Small intestine (tissue), 7 donors: ENCODE results near the gene ALPK1. TPM values are rescaled to one million over a fixed set of nuclear protein-coding genes. Genes with fewer than 3 reads are reported as not detected.
A peak's percentile ranks its signal among the peaks of the same experiment; 100 is the strongest.

Experiments used
- DNase-seq, 2 donors: peaks; one replicate each; pipeline versions ENCODE4 v3.0.0 to v3.0.0-alpha.2; 2013
- FAIRE-seq: peaks from 2 replicates; lab custom pipeline; 2012; peaks lifted over from hg19 to GRCh38; lab: Jason Lieb, UNC
- H3K27ac ChIP-seq, 3 donors: one replicate each; pipeline ENCODE4 v1.5.1; 2013; ENCODE audit warnings: low read length in 2 of 3, mild to moderate bottlenecking in 2 of 3, control low read depth in 1 of 3, inconsistent platforms in 1 of 3, low read depth in 1 of 3, moderate library complexity in 1 of 3
- H3K27me3 ChIP-seq, 3 donors: one replicate each; pipeline ENCODE4 v1.6.1; 2013; ENCODE audit warnings: low read length in 3 of 3, inconsistent platforms in 1 of 3; ENCODE audit not compliant: control insufficient read depth in 3 of 3, insufficient read depth in 3 of 3
- H3K36me3 ChIP-seq, 3 donors: one replicate each; pipeline ENCODE4 v1.6.1; 2013; ENCODE audit warnings: low read length in 3 of 3, inconsistent platforms in 1 of 3, low read depth in 1 of 3, mild to moderate bottlenecking in 1 of 3, moderate library complexity in 1 of 3; ENCODE audit not compliant: control insufficient read depth in 3 of 3, insufficient read depth in 2 of 3
- H3K4me1 ChIP-seq, 3 donors: one replicate each; pipeline ENCODE4 v1.6.1; 2013; ENCODE audit warnings: low read length in 2 of 3, inconsistent platforms in 1 of 3, low read depth in 1 of 3, mild to moderate bottlenecking in 1 of 3, moderate library complexity in 1 of 3; ENCODE audit not compliant: control insufficient read depth in 3 of 3, insufficient read depth in 2 of 3
- H3K4me3 ChIP-seq, 3 donors: one replicate each; pipeline ENCODE4 v1.5.1; 2013; ENCODE audit warnings: low read length in 3 of 3, control low read depth in 1 of 3, inconsistent platforms in 1 of 3, low read depth in 1 of 3, mild to moderate bottlenecking in 1 of 3, moderate library complexity in 1 of 3
- H3K9me3 ChIP-seq, 2 donors: one replicate each; pipeline ENCODE4 v1.6.1; 2013; ENCODE audit warnings: low read depth in 1 of 2, low read length in 1 of 2; ENCODE audit not compliant: control insufficient read depth in 2 of 2, insufficient read depth in 1 of 2
- WGBS, 3 donors: extraction: QIAGEN DNeasy Blood & Tissue Kit; methylation state at CpG; one replicate each; pipeline ENCODE4 v1.1.7; 2013; 5-methylcytosine and 5-hydroxymethylcytosine counted together
- polyA plus RNA-seq, 4 donors: library from polyadenylated mRNA; stranded (reverse) in 3 of 4; unstranded in 1 of 4; fragments of 200-250 nt in 3 of 4; fragments of 120-200 nt in 1 of 4; gene quantifications; one replicate each; pipeline versions ENCODE4 v1.2.1 to v1.2.3, GENCODE V29; 2013
- donor health status: healthy with polysubstance abuse.
- donor health status: control.
- donor health status: control.
- donor health status: Bipolar disorder and iron deficiency.
- donor health status: healthy.

ALPK1 gene
- polyA plus RNA-seq, 4 donors: 4.3 to 26.9 (median 6.1) TPM

- no peak overlapping the region for H3K4me3 ChIP-seq
- peaks cover 0 to 8% (median 6%) of the 10 kb centered on the region in 3 donors for H3K36me3 ChIP-seq
- H3K9me3 ChIP-seq: no peaks in the 10 kb centered on the region
- H3K27me3 ChIP-seq: no peaks in the 10 kb centered on the region
- no peak overlapping the region for H3K27ac ChIP-seq
- no peaks in the 10 kb centered on the region for H3K4me1 ChIP-seq
- WGBS, 3 donors: 62 to 74% (median 67%) methylated on average over 9 of the region's 9 CpGs
- peak; percentile 33 to 34 for DNase-seq
- no peak for FAIRE-seq
Measured at GRCh38 chr4:112327965-112328733, 31.0 kb downstream of the ALPK1 start.

GRCh38 chr4:112328734-112329130, 31.6 kb downstream of the ALPK1 start:
- Histone ChIP-seq H3K4me3 (no peak overlapping the region), H3K36me3 (peaks cover 0 to 8% (median 6%) of the 10 kb centered on the region in 3 donors), H3K27me3 (no peaks in the 10 kb centered on the region), H3K9me3 (no peaks in the 10 kb centered on the region), H3K27ac (no peak overlapping the region), H3K4me1 (no peaks in the 10 kb centered on the region)
- DNase-seq (no peak), FAIRE-seq (no peak)
- WGBS, 3 donors: 93 to 96% (median 95%) methylated on average over 4 of the region's 4 CpGs

- H3K27me3 ChIP-seq: no peaks in the 10 kb centered on the region
- H3K4me1 ChIP-seq: no peaks in the 10 kb centered on the region
- H3K36me3 ChIP-seq: peaks cover 1 to 6% (median 6%) of the 10 kb centered on the region in 3 donors
- H3K4me3 ChIP-seq: no peak overlapping the region
- no peak for FAIRE-seq
- no peaks in the 10 kb centered on the region for H3K9me3 ChIP-seq
- DNase-seq: no peak
- 84 to 90% (median 88%) methylated on average over 5 of the region's 5 CpGs for WGBS, 3 donors
- no peak overlapping the region for H3K27ac ChIP-seq
Measured at GRCh38 chr4:112329672-112330375, 32.7 kb downstream of the ALPK1 start.

- WGBS, 3 donors: 90 to 96% (median 95%) methylated on average over 4 of the region's 4 CpGs
Measured at GRCh38 chr4:112330921-112331320, 33.8 kb downstream of the ALPK1 start.

GRCh38 chr4:112332398-112332797, 35.2 kb downstream of the ALPK1 start:
- Histone ChIP-seq H3K27ac (no peak overlapping the region), H3K4me3 (no peak overlapping the region), H3K27me3 (no peaks in the 10 kb centered on the region), H3K9me3 (no peaks in the 10 kb centered on the region), H3K4me1 (no peaks in the 10 kb centered on the region), H3K36me3 (peaks cover 0 to 4% (median 2%) of the 10 kb centered on the region in 3 donors)
- FAIRE-seq (no peak), DNase-seq (no peak)

More at GRCh38 chr4:112330921-112331320, 33.8 kb downstream of the ALPK1 start:
- DNase-seq (no peak), FAIRE-seq (no peak)
- Histone ChIP-seq H3K27ac (no peak overlapping the region), H3K9me3 (no peaks in the 10 kb centered on the region), H3K4me1 (no peaks in the 10 kb centered on the region), H3K4me3 (no peak overlapping the region), H3K27me3 (no peaks in the 10 kb centered on the region), H3K36me3 (peaks cover 0 to 5% (median 2%) of the 10 kb centered on the region in 3 donors)

GRCh38 chr4:112340023-112340422, 42.9 kb downstream of the ALPK1 start:
- Histone ChIP-seq H3K27me3 (no peaks in the 10 kb centered on the region), H3K4me3 (no peak overlapping the region), H3K9me3 (no peaks in the 10 kb centered on the region), H3K4me1 (no peaks in the 10 kb centered on the region), H3K27ac (no peak overlapping the region), H3K36me3 (peaks cover 0 to 2% (median 0%) of the 10 kb centered on the region in 3 donors)
- no peak for DNase-seq
- 89 to 95% (median 91%) methylated on average over 6 of the region's 6 CpGs for WGBS, 3 donors
- no peak for FAIRE-seq

- Histone ChIP-seq H3K27me3 (no peaks in the 10 kb centered on the region), H3K9me3 (no peaks in the 10 kb centered on the region), H3K4me3 (no peak overlapping the region), H3K4me1 (no peaks in the 10 kb centered on the region), H3K27ac (no peak overlapping the region), H3K36me3 (peaks cover 0 to 2% (median 0%) of the 10 kb centered on the region in 3 donors)
- FAIRE-seq (no peak), DNase-seq (no peak)
- WGBS, 3 donors: 89 to 96% (median 93%) methylated on average over 5 of the region's 5 CpGs
Measured at GRCh38 chr4:112341033-112341432, 43.9 kb downstream of the ALPK1 start.

GRCh38 chr4:112343330-112344080, 46.3 kb downstream of the ALPK1 start:
- H3K27ac ChIP-seq: no peak overlapping the region
- FAIRE-seq: no peak
- no peaks in the 10 kb centered on the region for H3K9me3 ChIP-seq
- no peaks in the 10 kb centered on the region for H3K4me1 ChIP-seq
- no peaks in the 10 kb centered on the region for H3K36me3 ChIP-seq
- H3K4me3 ChIP-seq: no peak overlapping the region
- WGBS, 3 donors: 83 to 91% (median 89%) methylated on average over 10 of the region's 10 CpGs
- no peak for DNase-seq
- H3K27me3 ChIP-seq: no peaks in the 10 kb centered on the region
